Fibroblast of skin of left quadriceps (primary cell): ENCODE measurements around the gene CCDC141.
A peak's percentile ranks its signal among the peaks of the same experiment; 100 is the strongest.

Experiments used
- DNase-seq, 2 experiments: peaks; one replicate each; pipeline ENCODE4 v3.0.0-alpha.2; 2013; ENCODE audit warnings: low read depth in 2 of 2

Gene CCDC141

DNA sequence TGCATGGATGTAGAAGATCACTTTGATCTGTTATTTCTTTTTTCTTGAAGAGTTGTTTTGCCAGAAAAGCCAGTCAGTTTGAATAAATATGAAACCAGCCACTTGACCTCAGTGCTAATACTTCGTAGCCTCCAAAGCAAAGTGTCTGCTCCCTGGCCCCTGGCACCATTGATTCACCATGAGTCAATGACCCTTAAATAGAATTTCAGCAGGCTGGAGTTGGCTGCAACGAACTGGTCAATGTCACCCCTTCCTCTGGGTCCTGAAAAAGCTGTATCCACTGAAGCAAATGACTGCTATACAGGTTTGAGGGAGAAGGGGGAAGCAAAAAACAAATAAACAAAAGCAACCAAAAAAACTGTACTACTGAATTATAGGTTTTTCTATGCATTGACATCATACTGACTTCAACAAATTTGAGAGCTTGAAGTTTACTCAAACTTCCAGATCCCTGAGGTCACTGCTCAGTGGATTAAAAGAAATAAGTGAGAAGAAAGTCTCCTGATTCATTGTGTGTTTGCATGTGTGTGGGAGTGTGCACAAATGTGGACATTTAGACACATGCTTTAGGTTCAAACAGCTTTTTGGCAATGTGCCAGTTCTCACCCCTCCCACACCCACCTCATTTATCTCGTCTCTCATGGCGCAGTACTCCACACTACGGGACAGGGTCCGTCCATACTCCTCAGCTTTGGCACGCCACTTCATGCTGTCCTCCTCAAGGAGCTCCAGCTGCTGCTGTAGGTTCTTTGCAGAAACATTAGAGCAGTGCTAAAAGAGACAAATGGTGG lies 184.6 kb downstream of the CCDC141 start:
- no peak for DNase-seq

DNA sequence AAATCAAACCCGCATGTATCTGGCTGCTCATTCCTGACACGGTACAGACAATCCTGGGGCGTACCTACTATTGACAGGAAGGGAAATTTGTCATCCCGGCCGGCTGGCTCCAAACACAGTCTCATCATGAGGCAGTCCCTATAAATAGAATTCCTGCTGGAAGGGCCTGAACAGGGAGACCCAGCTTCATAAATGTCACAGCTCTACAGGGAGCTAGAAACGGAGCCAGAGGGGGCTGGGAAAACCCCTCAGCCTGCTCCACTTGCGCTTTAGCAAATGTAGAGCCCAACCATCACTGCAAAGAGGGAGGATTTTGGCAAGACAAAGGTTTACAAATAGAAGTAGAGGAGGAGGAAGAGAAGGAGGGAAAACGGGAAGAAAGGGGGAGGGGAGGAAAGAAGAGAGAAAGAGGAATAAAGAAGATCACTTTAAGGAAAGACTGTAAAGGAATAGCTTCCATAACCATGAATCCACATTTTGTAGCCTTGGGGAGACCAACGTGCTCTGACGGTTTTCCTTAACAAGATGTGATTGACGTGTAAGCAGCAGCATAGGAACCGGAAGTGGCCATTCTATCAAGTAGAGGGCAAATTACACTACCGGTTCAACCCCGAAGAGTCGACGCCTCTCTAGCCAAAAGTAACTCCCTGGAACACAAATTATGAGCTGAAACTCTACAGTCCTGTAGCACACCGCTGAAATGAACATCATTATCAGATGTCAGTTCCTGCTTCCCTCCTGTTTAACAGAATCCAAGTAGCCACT lies 185.9 kb downstream of the CCDC141 start:
- DNase-seq, result peak in 1 of 2 experiments; percentile 2

DNA sequence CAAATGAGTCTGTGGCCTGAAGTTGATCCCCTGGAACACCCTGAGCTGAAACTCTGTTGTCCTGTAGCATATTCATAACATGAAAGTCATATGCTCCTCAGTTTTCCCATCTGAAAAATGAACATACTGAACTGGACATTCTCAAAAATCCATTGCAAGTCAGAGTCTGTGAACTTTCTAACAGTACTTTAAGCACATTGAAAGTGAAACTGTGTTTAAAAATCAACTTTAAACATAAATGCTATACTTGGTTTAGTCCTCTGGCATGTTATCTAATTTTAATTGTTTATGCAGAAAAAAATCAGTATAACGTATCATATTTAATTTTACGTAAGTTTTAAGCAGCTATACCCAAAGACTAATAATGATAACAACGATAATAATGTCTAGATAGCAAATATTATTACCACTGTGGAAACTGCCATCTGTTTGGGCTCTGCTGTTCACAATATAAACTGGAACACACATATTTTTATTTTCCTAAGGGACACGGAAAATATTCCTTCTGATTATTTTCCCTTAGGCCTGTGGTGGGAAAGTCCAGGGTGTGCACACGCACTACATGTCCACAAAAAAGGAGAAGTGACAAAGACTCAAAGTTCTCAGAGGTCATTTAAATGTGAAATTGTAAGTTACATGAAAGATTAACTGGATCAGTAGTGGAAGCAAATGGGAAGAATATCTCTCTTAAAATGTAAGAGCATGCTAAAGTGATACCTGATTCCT lies 186.6 kb downstream of the CCDC141 start:
- no peak for DNase-seq

DNA sequence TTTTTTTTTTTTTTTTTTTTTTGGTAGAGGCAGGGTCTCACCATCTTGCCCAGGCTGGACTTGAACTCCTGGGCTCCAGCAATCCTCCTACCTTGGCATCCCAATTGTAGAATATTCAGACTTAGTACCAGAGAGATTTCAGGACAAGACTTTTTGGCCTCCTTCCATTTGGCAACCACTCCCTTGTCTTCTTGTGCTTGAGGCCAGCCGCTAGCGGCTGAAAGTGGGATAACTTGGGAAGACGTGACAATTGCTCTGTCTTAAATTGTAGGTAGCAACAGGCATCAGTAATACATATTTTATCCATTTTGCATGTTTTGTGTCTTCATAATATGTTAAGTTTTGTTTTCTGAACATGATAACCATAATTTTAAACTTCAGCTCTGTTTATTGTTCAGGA lies 189.4 kb downstream of the CCDC141 start:
- peak in 1 of 2 experiments; percentile 4 for DNase-seq

DNA sequence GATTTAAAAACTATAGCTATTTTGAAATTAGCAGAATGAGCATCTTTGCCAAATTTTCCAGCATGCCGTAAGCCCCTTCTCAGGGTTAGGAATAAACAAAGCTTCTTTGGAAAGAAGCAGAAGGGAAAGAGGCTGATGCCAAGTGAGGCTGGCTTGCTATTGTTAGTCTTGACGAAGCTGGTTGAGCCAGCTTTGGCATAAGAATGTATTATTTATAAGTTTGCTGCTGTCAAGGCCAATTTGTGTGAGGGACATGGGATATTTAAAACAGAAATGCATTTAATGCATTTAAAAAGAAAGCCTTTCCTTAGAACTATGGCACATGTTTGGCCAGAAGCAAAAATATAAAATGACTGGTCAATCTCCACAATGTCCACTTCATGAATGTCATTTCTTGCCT lies 190.2 kb downstream of the CCDC141 start:
- no peak for DNase-seq

DNA sequence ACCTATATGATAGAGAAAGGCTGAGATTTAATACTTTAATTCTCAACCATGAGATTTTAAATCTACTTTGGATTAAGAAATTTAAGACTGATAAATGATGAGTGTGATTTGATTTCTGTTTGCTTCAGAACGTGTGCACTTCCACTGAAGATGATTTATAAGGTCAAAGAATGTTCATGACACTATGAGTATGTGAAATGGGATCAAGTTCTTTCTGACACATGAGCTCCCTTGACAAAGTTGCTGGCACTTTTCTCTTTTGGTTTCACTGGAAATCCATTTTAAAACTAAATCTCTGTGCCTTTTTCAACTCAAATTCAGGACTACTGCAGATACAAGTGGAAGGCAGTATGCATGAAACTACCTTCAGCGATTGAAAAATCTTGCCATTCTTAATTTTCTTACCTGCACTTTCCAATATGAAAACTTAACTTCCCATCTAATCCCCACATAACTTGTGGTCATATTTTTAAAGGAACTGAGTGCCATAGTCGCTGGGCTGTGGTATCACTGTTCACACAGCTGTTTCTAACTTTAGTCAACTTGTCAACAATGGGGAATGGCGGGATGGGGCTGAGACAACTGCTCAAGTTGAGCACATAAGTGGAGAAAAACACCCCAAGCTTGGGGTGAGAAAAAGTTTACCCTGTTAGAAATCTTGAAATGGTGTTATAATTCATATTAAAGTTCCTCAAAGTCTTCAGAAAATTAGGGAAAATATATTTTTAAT lies 190.9 kb downstream of the CCDC141 start:
- DNase-seq, result no peak

DNA sequence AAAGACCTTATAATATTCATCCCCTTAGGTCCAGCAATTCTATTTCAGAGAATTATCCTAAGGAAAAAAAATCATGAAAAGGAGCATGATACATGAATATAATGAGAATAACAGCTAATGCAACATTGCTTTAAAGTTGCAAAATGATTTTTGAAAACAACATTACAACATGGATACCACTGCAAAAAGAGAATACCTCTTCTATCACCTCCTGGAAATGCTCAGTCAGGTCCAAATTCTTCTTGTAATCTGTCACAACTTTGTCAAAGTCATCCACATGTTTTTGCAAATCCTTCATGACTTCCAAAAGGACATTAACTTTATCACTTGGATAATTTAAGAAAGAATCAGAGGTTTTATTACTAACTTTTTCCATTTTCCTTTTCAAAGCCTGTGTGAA lies 194.8 kb downstream of the CCDC141 start:
- no peak for DNase-seq

DNA sequence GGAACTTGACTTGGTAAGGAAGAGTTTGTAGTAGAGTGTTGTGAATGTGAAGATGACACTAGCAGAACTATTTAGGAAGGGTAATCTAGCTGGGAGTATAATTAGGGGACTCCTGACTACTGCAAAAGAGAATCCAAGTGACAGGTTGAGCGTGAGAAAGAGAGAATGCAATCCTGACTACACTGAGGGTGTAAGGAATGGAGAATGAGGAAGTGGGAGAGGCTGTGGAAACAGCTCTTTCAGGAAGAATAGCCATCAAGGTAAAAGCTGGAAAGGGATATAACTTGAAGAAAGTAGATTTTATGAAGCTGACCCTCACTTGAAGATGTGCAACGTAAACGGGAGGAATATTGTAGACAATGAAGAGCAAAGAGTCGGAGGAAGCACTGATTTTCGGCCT lies 201.6 kb downstream of the CCDC141 start:
- no peak for DNase-seq

DNA sequence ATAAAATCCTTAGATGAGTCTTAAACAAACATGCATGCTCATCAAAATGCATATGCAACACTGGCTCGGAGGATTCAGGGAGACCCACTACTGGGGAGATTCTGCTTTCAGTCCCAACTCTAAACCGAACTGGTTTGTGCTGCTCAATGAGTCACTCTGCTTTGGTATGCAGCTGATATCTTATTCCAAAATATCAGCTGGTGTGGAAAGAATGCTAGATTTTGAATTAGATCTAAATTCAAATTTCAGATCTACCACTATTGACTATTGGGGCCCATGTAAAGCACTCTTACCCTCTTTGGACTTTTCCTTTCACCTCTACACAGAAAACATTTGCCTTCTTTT lies 203.5 kb downstream of the CCDC141 start:
- DNase-seq, result no peak

DNA sequence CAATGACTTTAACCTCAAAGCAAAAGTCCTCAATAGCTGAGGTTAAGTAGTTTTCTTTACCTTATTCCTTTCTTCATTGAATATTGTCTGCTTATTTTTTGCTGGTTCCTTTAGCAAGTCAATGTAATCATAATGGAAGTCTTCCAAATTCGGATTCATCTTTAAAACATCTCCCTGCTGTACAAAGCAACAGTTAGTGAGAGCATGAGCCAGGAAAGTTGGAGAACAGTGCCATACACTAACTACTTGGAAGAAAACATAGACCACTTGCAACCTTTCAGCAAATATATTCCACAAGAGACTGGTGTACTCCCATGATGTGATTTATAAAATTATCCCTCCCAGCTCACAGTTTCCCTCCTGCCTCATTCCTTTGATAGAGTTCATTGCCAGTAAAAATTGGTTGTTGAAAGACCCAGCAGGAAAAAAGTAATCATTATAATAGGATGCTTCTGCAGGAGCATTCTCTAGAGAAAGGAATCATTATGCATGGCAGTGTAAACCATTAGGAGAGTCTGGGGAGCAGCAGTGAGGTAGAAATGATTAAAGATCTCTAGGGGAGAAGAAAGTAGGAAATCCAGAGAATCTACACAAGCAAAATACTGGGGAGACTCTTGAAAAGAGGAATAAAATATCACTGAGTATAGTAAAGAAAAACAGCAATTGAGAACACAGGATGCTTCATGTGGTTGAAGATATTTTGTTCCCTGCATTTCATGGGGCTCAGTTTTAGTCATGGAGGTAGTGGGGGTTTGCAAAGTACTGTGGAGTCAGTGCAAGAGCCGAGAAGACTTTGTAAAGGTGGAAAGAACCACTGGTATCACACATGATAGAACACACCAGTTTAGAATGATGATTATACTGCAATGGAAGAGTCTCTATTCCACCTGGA lies 204.1 kb downstream of the CCDC141 start:
- DNase-seq, result peak; percentile 32

DNA sequence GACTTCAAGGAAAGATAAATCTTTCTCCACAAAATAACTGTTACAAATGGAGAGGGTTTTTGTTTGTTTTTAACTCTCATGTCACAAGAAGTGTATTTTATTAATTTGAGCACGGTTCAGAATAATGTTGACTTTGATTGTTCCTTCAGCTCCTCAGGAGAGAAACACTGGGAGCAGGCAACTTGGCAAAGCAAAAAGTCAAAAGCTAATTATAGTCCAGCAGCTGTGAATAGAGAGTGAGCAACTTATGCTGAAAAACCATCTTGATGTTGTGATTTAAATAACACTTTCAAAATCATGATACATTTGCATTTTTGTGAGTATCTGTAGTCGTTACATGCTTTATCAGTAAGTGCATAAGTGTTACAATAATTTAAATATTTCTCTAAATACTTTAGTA lies 205.2 kb downstream of the CCDC141 start:
- DNase-seq, result no peak

DNA sequence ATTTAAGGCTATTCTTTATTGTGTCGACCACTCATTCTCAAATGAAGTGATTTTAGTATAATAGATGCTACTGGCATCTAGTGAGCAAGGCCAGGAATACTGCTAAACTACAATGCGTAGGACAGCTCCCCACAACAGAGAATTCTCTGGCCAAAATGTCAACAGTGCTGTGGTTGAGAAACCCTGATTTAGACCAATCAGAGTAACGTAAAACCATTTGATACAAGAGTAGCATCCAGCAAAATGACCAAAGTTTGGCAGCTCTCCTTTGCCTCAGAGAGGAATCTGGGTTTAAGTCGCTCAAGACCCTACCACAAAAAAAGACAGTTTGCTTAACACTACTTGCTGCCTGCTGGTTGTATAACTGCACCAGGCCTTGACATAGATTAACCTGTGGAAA lies 205.7 kb downstream of the CCDC141 start:
- DNase-seq, result no peak

DNA sequence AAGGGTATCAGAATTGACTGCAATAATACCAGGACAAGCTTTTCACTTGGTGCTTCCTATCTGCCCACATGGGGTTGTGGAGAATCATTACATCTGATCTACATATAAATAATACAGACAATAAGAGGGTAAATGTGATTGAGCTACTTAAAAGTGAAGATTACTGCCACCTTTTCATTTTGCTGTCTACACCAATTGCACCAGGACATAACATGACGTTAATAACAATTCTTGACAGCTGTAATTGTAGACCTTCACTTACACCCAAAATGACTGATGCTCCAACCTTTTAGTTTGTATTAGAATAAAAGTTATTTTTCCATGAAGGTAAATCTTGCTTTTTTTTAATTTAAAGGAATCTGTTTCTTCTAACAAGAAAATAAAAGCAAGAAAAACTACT lies 206.2 kb downstream of the CCDC141 start:
- DNase-seq, result no peak

DNA sequence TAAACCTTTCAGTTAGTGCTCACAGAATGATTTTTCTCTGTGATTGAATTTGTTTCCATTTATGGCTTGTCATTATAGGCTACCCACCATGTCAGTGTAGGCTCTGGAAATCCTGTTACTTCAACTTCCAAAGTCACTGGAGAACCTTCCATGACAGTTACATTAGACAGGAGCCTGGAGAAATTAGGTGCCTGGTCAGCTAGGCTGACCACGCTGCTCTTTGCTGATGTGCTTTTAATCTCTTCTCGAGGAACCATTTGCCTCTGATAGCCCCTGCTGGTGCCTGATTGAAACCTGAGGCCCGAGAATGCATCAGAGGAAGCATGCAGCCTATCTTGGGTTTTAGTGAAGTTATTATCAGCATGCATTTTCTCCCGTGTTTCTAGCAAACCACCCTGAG lies 213.1 kb downstream of the CCDC141 start:
- DNase-seq, result no peak

DNA sequence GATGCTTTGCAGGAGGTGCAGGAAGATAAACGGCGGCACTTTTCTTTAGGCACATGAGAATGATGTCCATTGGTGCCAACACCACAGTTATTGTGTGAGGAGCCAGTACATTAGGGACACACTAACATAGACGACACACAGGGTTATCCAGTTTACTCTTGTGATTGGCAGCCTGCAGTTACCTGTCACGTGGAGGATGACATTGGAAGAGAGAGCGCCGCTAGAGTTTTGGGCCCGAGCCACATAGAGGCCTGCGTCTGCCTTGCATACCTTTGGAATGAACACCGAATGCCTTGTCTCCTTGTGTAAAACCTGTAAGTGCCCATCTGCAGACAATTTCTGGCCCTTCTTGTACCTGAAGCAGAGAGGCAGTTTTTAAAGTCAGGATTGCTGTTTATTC lies 215.9 kb downstream of the CCDC141 start:
- DNase-seq, result no peak

DNA sequence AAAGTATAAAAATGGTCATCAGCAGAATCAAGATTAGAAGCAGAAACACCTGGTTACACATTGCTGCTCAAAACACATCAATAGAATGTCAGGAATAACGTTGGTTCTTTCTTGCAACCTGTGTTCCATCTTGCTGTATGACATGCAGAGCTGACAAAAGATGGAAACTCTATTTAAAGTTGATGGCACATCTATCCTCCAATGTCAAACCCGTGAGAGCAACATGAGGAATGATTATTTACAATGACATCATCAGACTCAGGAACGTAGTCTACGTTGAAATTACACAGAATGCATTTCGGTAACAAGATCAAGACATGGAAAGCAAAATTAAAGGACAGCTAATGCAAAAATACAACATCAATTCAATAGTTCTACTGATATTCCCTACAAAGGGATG lies 216.6 kb downstream of the CCDC141 start:
- DNase-seq, result no peak

DNA sequence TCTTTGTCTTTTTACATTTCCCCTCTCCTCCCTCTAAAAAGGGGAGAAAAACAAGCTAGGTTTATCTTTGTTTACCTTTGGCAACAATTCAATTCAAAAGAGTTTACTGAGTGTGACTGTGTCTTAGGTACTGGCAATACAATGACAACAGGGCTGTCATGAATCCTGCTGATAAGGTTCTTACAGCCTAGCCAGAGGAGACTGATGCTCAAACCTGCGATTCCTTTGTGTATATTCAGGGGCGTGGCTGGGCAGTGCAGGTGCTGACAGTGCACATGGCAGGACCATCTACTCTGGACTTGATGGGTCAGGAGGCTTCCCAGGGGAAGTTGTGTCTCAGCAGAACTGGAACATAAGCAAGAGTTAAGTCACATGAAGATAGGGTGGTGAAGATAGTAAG lies 219.5 kb downstream of the CCDC141 start:
- DNase-seq, result no peak

DNA sequence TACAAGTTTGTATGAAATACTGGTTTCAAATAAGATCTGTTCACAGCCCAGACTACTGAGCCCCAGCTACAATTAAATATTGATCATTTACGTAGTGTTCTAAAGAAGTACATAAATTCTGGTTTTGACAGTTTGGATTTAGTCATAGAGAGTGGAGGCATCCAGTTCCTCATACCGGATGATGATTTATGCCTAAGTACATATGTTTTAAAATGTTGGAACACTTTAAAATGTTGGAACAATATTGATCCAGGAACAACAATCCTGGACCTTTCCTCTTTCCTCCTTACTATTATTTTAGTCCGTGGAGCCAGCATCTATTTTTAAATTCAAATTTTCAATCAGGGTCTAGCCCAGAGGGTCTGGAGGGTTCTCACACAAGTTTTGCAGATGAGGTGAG lies 220.0 kb downstream of the CCDC141 start:
- no peak for DNase-seq

DNA sequence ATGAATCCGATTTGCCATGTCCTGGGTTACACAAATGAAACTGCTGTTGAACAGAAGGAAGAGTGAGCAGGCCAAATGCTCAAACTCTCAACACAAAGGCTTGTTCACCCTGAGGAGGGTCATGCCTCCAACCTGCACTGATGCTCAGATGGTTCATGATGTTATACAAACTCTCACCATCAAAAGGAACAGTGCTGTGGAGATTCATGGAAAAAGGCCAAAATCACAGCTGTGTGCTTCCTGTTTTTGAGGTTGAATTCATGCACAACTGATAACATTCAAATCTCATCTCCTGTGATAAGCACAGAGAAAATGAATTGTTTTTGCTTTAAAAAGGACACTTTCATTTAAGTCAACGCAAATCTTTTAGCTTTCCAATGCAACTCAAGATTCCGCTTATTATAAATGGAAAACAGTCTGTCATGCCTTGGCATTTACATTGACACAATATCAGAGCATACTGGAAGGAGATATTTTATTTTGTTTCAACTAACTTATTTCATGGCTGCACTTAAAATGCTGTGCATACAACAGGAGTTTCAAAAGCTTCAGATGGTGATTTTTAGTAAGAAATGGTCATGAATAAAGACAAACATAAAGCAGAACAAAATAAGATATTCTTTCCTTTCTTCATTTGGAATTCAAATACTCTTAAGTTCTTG lies 220.5 kb downstream of the CCDC141 start:
- no peak for DNase-seq

DNA sequence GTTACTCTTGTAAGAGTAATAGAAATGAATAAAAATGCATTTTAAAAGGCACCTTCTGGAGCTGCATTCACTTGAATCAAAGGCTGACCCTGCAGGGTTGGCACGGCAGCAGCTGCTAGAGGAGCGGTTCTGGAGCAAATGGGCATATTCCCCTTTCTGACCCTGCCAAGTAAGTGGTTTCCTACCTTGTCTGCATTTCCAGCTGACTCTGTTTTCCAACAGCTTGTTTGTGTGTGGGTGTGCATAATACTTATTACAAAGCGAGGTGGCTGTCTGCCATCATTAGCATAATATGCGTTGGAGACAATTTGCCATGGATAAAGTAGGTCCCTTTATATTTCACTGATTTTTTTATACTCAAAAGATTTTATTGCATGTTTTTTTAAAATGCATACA lies 221.5 kb downstream of the CCDC141 start:
- DNase-seq, result no peak
